Natural killer cell (primary cell): ENCODE results near the gene ARHGEF16. TPM values are rescaled to one million over a fixed set of nuclear protein-coding genes. Genes with fewer than 3 reads are reported as not detected.

Source experiments
- ATAC-seq, 3 donors: fragments of 150-1000 bp in 2 of 3; fragments of 200-7000 bp in 1 of 3; cut with Tn5 transposase; 1 replicate in 1 of 3; 2 replicates in 2 of 3; pipeline ENCODE4 v1.10.0; 2021; ENCODE audit warnings: mild to moderate bottlenecking in 2 of 3, moderate library complexity in 2 of 3
- DNase-seq, 2 donors: peaks; one replicate each; pipeline versions ENCODE4 v3.0.0 to v3.0.0-alpha.2; 2013 to 2021; ENCODE audit warnings: mixed read lengths in 1 of 2
- H3K27ac ChIP-seq: one replicate; pipeline ENCODE4 v1.5.1; 2013; ENCODE audit warnings: mild to moderate bottlenecking, low read length
- H3K27me3 ChIP-seq: one replicate; pipeline ENCODE4 v1.6.1; 2013; ENCODE audit warnings: low read length; ENCODE audit not compliant: control insufficient read depth, insufficient read depth
- H3K36me3 ChIP-seq: one replicate; pipeline ENCODE4 v1.6.1; 2013; ENCODE audit warnings: low read length; ENCODE audit not compliant: control insufficient read depth, insufficient read depth
- H3K4me1 ChIP-seq: one replicate; pipeline ENCODE4 v1.6.1; 2013; ENCODE audit warnings: low read length; ENCODE audit not compliant: control insufficient read depth, insufficient read depth
- H3K4me3 ChIP-seq: one replicate; pipeline ENCODE4 v1.5.1; 2013; ENCODE audit warnings: low read length
- H3K9me3 ChIP-seq: one replicate; pipeline ENCODE4 v1.6.1; 2013; ENCODE audit warnings: low read length; ENCODE audit not compliant: control insufficient read depth, insufficient read depth
- H3K27ac Mint-ChIP-seq, 2 donors: one replicate each; pipeline ENCODE4 v1.8.0; 2022; ENCODE audit warnings: mild to moderate bottlenecking in 2 of 2, mixed read lengths in 2 of 2, moderate library complexity in 1 of 2
- H3K27me3 Mint-ChIP-seq, 2 donors: one replicate each; pipeline ENCODE4 v1.8.0; 2022; ENCODE audit warnings: low read depth in 2 of 2, mixed read lengths in 2 of 2
- H3K36me3 Mint-ChIP-seq: one replicate; pipeline ENCODE4 v1.8.0; 2022; ENCODE audit warnings: mixed read lengths
- H3K4me1 Mint-ChIP-seq, 2 donors: one replicate each; pipeline ENCODE4 v1.8.0; 2022; ENCODE audit warnings: mixed read lengths in 2 of 2
- H3K4me3 Mint-ChIP-seq: one replicate; pipeline ENCODE4 v1.8.0; 2022; ENCODE audit warnings: mild to moderate bottlenecking, moderate library complexity, mixed read lengths
- H3K9me3 Mint-ChIP-seq, 2 donors: one replicate each; pipeline ENCODE4 v1.8.0; 2022; ENCODE audit warnings: mixed read lengths in 2 of 2
- WGBS: methylation state at CpG from one replicate; pipeline ENCODE4 v1.1.7; 2013; ENCODE audit warnings: missing lambda C conversion rate; ENCODE audit not compliant: insufficient coverage; 5-methylcytosine and 5-hydroxymethylcytosine counted together
- intact Hi-C: fragments of 100-400 bp; cut with micrococcal nuclease; formaldehyde crosslinking; loops from one replicate; pipeline ENCODE4 v1.14.2; 2022
- total RNA-seq, 4 donors: library from RNA; stranded (reverse); fragments of 120-200 nt in 1 of 4; gene quantifications; one replicate each; pipeline versions ENCODE4 v1.2.3 to v1.2.4, GENCODE V29; 2013 to 2022
- TF ChIP-seq, protein P1 (sequence below): fragments of 200-600 bp; IDR thresholded peaks from one replicate; pipeline ENCODE4 v1.8.0; 2022; ENCODE audit warnings: antibody characterized with exemption

The ARHGEF16 gene
- total RNA-seq, 3 donors from 2014 or later (not counting 1 experiment from before 2014, with no cell fraction given), result not detected

DNA sequence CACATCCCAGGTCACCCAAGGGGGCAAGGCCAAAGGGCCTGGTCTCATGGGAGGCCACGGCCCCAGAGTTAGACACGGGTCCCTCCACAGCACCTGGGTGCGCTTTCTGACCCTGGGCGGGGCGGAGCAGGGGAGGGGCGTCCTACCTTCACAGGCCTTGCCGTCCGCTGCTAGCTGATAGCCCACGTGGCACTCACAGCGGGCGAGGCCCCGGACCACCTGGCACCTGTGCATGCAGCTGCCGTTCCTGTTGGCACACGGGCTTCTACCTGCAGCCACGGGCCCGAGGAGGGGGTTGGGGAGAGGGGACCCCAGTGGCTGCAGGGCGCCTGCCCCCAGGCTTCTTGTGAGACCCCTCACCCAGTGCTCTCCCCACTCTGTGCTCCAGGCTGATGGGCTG is 59.9 kb downstream of the ARHGEF16 start:
- no peaks in the 10 kb centered on the region for H3K36me3 ChIP-seq
- ATAC-seq (no peak), DNase-seq (no peak)
- H3K4me1 ChIP-seq, result no peaks in the 10 kb centered on the region
- no peaks in the 10 kb centered on the region for H3K27me3 ChIP-seq
- Mint-ChIP-seq H3K36me3 (no peaks in the 10 kb centered on the region), H3K4me3 (no peak overlapping the region), H3K27ac (no peak overlapping the region), H3K4me1 (no peaks in the 10 kb centered on the region), H3K27me3 (no peaks in the 10 kb centered on the region), H3K9me3 (no peaks in the 10 kb centered on the region)
- no peaks in the 10 kb centered on the region for H3K9me3 ChIP-seq
- intact Hi-C loops, result no loop called here
- H3K27ac ChIP-seq, result no peak overlapping the region
- WGBS, result 92% methylated on average over 14 of the region's 17 CpGs
- TF ChIP-seq, protein P1, sequence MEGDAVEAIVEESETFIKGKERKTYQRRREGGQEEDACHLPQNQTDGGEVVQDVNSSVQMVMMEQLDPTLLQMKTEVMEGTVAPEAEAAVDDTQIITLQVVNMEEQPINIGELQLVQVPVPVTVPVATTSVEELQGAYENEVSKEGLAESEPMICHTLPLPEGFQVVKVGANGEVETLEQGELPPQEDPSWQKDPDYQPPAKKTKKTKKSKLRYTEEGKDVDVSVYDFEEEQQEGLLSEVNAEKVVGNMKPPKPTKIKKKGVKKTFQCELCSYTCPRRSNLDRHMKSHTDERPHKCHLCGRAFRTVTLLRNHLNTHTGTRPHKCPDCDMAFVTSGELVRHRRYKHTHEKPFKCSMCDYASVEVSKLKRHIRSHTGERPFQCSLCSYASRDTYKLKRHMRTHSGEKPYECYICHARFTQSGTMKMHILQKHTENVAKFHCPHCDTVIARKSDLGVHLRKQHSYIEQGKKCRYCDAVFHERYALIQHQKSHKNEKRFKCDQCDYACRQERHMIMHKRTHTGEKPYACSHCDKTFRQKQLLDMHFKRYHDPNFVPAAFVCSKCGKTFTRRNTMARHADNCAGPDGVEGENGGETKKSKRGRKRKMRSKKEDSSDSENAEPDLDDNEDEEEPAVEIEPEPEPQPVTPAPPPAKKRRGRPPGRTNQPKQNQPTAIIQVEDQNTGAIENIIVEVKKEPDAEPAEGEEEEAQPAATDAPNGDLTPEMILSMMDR, result no peak
- no peak overlapping the region for H3K4me3 ChIP-seq

DNA sequence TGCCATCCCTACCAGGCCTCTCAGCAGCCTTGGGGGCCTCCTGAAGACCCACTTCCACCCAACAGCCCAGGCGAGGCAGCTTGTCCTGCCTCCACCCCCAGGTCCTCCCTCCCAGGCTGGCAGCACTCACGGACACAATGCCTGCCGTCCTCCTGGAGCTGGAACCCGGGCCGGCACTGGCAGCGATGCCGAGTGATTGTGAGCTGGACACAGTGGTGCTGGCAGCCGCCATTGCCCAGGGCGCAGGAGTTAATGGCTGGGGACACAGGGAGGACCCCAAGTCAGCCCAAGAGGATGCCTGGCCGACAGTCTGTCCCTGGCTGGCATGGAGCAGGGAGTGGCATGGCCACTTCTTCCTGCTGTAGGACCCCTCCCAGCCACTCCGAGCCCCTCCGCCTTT is 60.8 kb downstream of the ARHGEF16 start:
- Histone ChIP-seq H3K27me3 (no peaks in the 10 kb centered on the region), H3K4me3 (no peak overlapping the region), H3K4me1 (no peaks in the 10 kb centered on the region), H3K27ac (no peak overlapping the region), H3K9me3 (no peaks in the 10 kb centered on the region), H3K36me3 (no peaks in the 10 kb centered on the region)
- TF ChIP-seq, protein P1, result no peak
- DNase-seq, result no peak
- ATAC-seq, result no peak
- Mint-ChIP-seq H3K4me3 (no peak overlapping the region), H3K27me3 (no peaks in the 10 kb centered on the region), H3K4me1 (no peaks in the 10 kb centered on the region), H3K36me3 (no peaks in the 10 kb centered on the region), H3K27ac (no peak overlapping the region), H3K9me3 (no peaks in the 10 kb centered on the region)
- intact Hi-C loops, result no loop called here
- 92% methylated on average over 12 of the region's 12 CpGs for WGBS

DNA sequence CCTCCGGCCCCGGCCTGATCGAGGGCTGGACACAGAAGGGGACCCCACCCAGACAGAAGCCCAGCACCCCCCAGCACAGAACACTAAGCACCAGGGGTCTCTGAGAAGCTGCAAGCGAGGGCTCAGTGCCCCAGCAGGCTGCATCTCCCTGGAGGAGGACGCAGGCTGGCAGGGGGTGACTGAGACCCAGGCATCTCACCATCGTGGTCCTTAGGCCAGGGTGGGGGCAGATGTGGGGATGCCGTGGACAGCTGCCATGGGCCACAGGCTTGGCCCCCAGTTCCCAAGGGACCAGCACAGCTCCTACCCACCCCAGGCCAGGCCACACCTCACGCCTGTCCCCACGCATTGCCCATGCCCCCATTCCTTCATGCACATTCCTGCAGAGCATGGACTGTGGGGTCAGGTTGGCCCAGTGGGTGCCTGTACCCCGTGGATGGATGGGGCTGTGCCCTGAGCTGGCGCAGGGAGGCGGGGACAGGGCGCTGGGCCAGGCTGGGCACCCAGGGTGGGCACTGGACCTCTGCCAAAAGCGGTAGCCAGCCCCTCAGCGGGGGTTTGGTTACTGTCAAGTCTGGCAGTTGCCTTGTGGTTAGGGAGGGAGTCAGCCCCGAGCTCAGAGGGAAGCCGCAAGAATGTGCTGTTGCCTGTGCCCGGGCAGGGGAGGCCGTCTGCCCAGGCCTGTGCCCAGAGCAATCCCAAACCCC is 61.5 kb downstream of the ARHGEF16 start:
- WGBS, result 37% methylated on average over 19 of the region's 19 CpGs

More for the DNA sequence above, 61.5 kb downstream of the ARHGEF16 start:
- Mint-ChIP-seq H3K4me3 (no peak overlapping the region), H3K27ac (no peak overlapping the region), H3K9me3 (no peaks in the 10 kb centered on the region), H3K36me3 (no peaks in the 10 kb centered on the region), H3K27me3 (no peaks in the 10 kb centered on the region), H3K4me1 (no peaks in the 10 kb centered on the region)
- no peaks in the 10 kb centered on the region for H3K9me3 ChIP-seq
- intact Hi-C loops, result no loop called here
- ATAC-seq, result no peak
- no peak for DNase-seq
- H3K27ac ChIP-seq, result no peak overlapping the region
- H3K27me3 ChIP-seq, result no peaks in the 10 kb centered on the region
- TF ChIP-seq, protein P1, result no peak
- H3K36me3 ChIP-seq, result no peaks in the 10 kb centered on the region
- no peak overlapping the region for H3K4me3 ChIP-seq
- H3K4me1 ChIP-seq, result no peaks in the 10 kb centered on the region
